HepG2 (cell line): Measurements from ENCODE around the gene CAPN12. TPM values are rescaled to one million over a fixed set of nuclear protein-coding genes. Genes with fewer than 3 reads are reported as not detected.

Source experiments
- ATF3 ChIP-seq: sonication (generic); formaldehyde crosslinking; IDR thresholded peaks from 2 replicates; pipeline ENCODE4 v1.4.0; 2020; ENCODE audit warnings: missing genetic modification reagents
- BRCA1 ChIP-seq: sonication (generic); formaldehyde crosslinking; IDR thresholded peaks from 2 replicates; pipeline ENCODE4 v1.4.0; 2020; ENCODE audit warnings: missing genetic modification reagents
- FOXA1 ChIP-seq, 2 experiments: fragments of 450-650 bp in 1 of 2; sonication (generic) in 1 of 2; formaldehyde crosslinking in 1 of 2; IDR thresholded peaks; 2 replicates each; pipeline versions ENCODE4 v1.4.0 to v1.6.1; 2016 to 2020; ENCODE audit warnings: missing genetic modification reagents in 1 of 2
- HDAC2 ChIP-seq: sonication (generic); formaldehyde crosslinking; IDR thresholded peaks from 2 replicates; pipeline ENCODE4 v1.4.0; 2020; ENCODE audit warnings: missing genetic modification reagents
- HNRNPK ChIP-seq: fragments of 200-400 bp; formaldehyde crosslinking; IDR thresholded peaks from 2 replicates; pipeline ENCODE4 v1.6.1; 2018; ENCODE audit warnings: low read length, low read depth, moderate library complexity, mild to moderate bottlenecking; ENCODE audit not compliant: poor library complexity, severe bottlenecking
- HOXD1 ChIP-seq: sonication (generic); formaldehyde crosslinking; IDR thresholded peaks from 2 replicates; pipeline ENCODE4 v1.5.0; 2020; ENCODE audit warnings: missing genetic modification reagents
- MAFG ChIP-seq: sonication (generic); formaldehyde crosslinking; IDR thresholded peaks from 2 replicates; pipeline ENCODE4 v1.5.1; 2020; ENCODE audit warnings: mild to moderate bottlenecking, missing genetic modification reagents
- MAZ ChIP-seq, 2 experiments: sonication (generic) in 1 of 2; formaldehyde crosslinking in 1 of 2; IDR thresholded peaks; 2 replicates each; pipeline versions ENCODE4 v1.5.0 to v1.6.1; 2012 to 2020; ENCODE audit warnings: low read depth in 2 of 2, mild to moderate bottlenecking in 2 of 2, borderline replicate concordance in 1 of 2, improper control_type of control experiment in 1 of 2, low read length in 1 of 2, missing genetic modification reagents in 1 of 2, moderate library complexity in 1 of 2
- MIER3 ChIP-seq: IDR thresholded peaks from 2 replicates; pipeline ENCODE4 v1.6.1; 2016; ENCODE audit warnings: missing compliant biosample characterization, borderline replicate concordance
- NFKB2 ChIP-seq: sonication (generic); formaldehyde crosslinking; IDR thresholded peaks from 2 replicates; pipeline ENCODE4 v1.4.0; 2020; ENCODE audit warnings: missing genetic modification reagents, borderline replicate concordance
- NR2C2 ChIP-seq: sonication (generic); formaldehyde crosslinking; IDR thresholded peaks from 2 replicates; pipeline ENCODE4 v1.4.0; 2020; ENCODE audit warnings: missing genetic modification reagents, mild to moderate bottlenecking, moderate library complexity, borderline replicate concordance
- PAXIP1 ChIP-seq: sonication (generic); formaldehyde crosslinking; conservative IDR thresholded peaks from 2 replicates; pipeline ENCODE4 v1.4.0; 2020; ENCODE audit warnings: mild to moderate bottlenecking, missing genetic modification reagents, moderate library complexity
- POLR2A ChIP-seq, 2 experiments: IDR thresholded peaks; 2 replicates each; pipeline ENCODE4 v1.6.1; 2011; ENCODE audit warnings: low read depth in 2 of 2, low read length in 2 of 2, mild to moderate bottlenecking in 1 of 2, moderate library complexity in 1 of 2; ENCODE audit not compliant: insufficient read depth in 1 of 2
- RFX3 ChIP-seq: IDR thresholded peaks from 2 replicates; pipeline ENCODE4 v1.6.1; 2016; ENCODE audit warnings: missing biosample characterization, missing genetic modification reagents
- SKI ChIP-seq: fragments of 450-650 bp; IDR thresholded peaks from one replicate; pipeline ENCODE4 v1.6.1; 2018; ENCODE audit warnings: mild to moderate bottlenecking; ENCODE audit not compliant: partially characterized antibody
- STAT6 ChIP-seq: sonication (generic); formaldehyde crosslinking; IDR thresholded peaks from 2 replicates; pipeline ENCODE4 v1.4.0; 2020; ENCODE audit warnings: missing genetic modification reagents, mild to moderate bottlenecking, borderline replicate concordance
- TP53 ChIP-seq: sonication (generic); formaldehyde crosslinking; conservative IDR thresholded peaks from 2 replicates; pipeline ENCODE4 v1.4.0; 2020; ENCODE audit warnings: missing genetic modification reagents
- WIZ ChIP-seq: sonication (generic); formaldehyde crosslinking; IDR thresholded peaks from 2 replicates; pipeline ENCODE4 v1.5.1; 2020; ENCODE audit warnings: mild to moderate bottlenecking, missing genetic modification reagents
- YEATS4 ChIP-seq: sonication (generic); formaldehyde crosslinking; IDR thresholded peaks from 2 replicates; pipeline ENCODE4 v1.4.0; 2020; ENCODE audit warnings: missing genetic modification reagents, borderline replicate concordance
- ZNF121 ChIP-seq: sonication (generic); formaldehyde crosslinking; IDR thresholded peaks from 2 replicates; pipeline ENCODE4 v1.5.0; 2020; ENCODE audit warnings: mild to moderate bottlenecking, missing genetic modification reagents
- ZNF256 ChIP-seq: sonication (generic); formaldehyde crosslinking; conservative IDR thresholded peaks from 2 replicates; pipeline ENCODE4 v1.4.0; 2020; ENCODE audit warnings: missing genetic modification reagents
- ZNF317 ChIP-seq: sonication (generic); formaldehyde crosslinking; IDR thresholded peaks from 2 replicates; pipeline ENCODE4 v1.5.0; 2020; ENCODE audit warnings: mild to moderate bottlenecking, missing genetic modification reagents
- ZNF709 ChIP-seq: sonication (generic); formaldehyde crosslinking; IDR thresholded peaks from 2 replicates; pipeline ENCODE4 v1.5.0; 2020; ENCODE audit warnings: mild to moderate bottlenecking, missing genetic modification reagents
- polyA plus RNA-seq, 8 experiments: library from polyadenylated mRNA; depleted of rRNA in 3 of 8; stranded (reverse) in 7 of 8; unstranded in 1 of 8; fragments of >200 nt; fragmentation: Illumina TruSeq in 4 of 8; extraction: Trizol in 4 of 8; gene quantifications; 2 replicates each; pipeline versions ENCODE4 v1.2.1 to v1.2.3, GENCODE V29; 2011 to 2016; ENCODE audit warnings: low read depth in 4 of 8, missing spikeins in 1 of 8, mixed read lengths in 1 of 8; ENCODE audit not compliant: insufficient read depth in 1 of 8
- total RNA-seq, 5 experiments: library from RNA; depleted of rRNA; stranded (reverse); fragments of >200 nt; fragmentation: Illumina TruSeq; extraction: Trizol; gene quantifications; 2 replicates each; pipeline ENCODE4 v1.2.3, GENCODE V29; 2016; ENCODE audit warnings: low read depth in 1 of 5
- TF ChIP-seq, protein P1 (sequence below): sonication (generic); formaldehyde crosslinking; IDR thresholded peaks from 2 replicates; pipeline ENCODE4 v1.4.0; 2020; ENCODE audit warnings: missing genetic modification reagents

CAPN12 gene
- total and polyA plus RNA-seq, 2 of the 13 experiments (the other 11 are each of a cell fraction or from before 2014, with no cell fraction given), result 1.6 to 13.6 TPM

DNA sequence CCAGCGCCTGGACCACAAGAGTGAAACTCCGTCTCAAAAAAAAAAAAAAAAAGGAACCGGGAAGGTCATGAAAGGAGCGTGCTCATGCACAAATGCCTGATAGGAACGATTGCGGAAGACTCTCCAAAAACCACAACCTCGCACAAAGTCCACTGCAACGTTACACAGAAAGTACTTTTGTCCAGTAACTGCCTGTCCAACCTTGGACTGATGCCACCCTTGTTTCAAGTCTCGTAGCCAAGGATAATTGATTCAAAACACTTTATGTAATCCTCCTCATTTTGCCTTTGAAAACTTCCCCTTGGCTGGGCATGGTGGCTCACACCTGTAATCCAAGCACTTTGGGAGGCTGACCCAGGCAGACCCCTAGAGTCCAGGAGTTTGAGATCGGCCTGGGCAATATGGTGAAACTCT is 15.3 kb upstream of the CAPN12 start (continued):
- TF ChIP-seq ZNF256 (CRISPR knock-in tag), result no peak
- no peak for TF ChIP-seq WIZ (CRISPR knock-in tag)
- TF ChIP-seq TP53 (CRISPR knock-in tag), result no peak; the same call in 1 of the 2 replicates
- no peak for TF ChIP-seq HNRNPK
- TF ChIP-seq POLR2A (IDR thresholded peaks at IDR 0.05; ENCODE audit: insufficient read depth in 1 of 2, low read depth in 2 of 2, low read length in 2 of 2), result no peak; a peak in 1 of 4 replicates
- TF ChIP-seq HDAC2 (CRISPR knock-in tag), result peak; percentile 93
- TF ChIP-seq RFX3 (CRISPR knock-in tag), result no peak
- TF ChIP-seq, protein P1, sequence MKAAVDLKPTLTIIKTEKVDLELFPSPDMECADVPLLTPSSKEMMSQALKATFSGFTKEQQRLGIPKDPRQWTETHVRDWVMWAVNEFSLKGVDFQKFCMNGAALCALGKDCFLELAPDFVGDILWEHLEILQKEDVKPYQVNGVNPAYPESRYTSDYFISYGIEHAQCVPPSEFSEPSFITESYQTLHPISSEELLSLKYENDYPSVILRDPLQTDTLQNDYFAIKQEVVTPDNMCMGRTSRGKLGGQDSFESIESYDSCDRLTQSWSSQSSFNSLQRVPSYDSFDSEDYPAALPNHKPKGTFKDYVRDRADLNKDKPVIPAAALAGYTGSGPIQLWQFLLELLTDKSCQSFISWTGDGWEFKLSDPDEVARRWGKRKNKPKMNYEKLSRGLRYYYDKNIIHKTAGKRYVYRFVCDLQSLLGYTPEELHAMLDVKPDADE (CRISPR knock-in tag), result no peak
- TF ChIP-seq SKI, result peak; percentile 71
- TF ChIP-seq MAZ (IDR thresholded peaks at IDR 0.05; ENCODE audit: borderline replicate concordance, low read depth, low read length), result no peak
- no peak for TF ChIP-seq MAZ (CRISPR knock-in tag; IDR thresholded peaks at IDR 0.05; ENCODE audit: low read depth)
- TF ChIP-seq NR2C2 (CRISPR knock-in tag), result peak; percentile 78
- peak; percentile 96 for TF ChIP-seq PAXIP1 (CRISPR knock-in tag)
- no peak for TF ChIP-seq HOXD1
- no peak for TF ChIP-seq FOXA1 (IDR thresholded peaks at IDR 0.05)
- peak; percentile 65; the same call in 1 of the 2 replicates for TF ChIP-seq FOXA1 (CRISPR knock-in tag; IDR thresholded peaks at IDR 0.05)
- TF ChIP-seq ZNF709, result no peak
- TF ChIP-seq STAT6 (CRISPR knock-in tag), result peak; percentile 85; the same call in 1 of the 2 replicates
- peak; percentile 60; the same call in 1 of the 2 replicates for TF ChIP-seq MIER3
- no peak for TF ChIP-seq BRCA1 (CRISPR knock-in tag)
- TF ChIP-seq MAFG (CRISPR knock-in tag), result no peak
- no peak for TF ChIP-seq NFKB2 (CRISPR knock-in tag)
- TF ChIP-seq ZNF121, result peak; percentile 30; the same call in 1 of the 2 replicates
- TF ChIP-seq ATF3 (CRISPR knock-in tag), result no peak
- TF ChIP-seq YEATS4 (CRISPR knock-in tag), result peak; percentile 61; the same call in 1 of the 2 replicates
- TF ChIP-seq ZNF317 (CRISPR knock-in tag), result no peak
